Progenitor cell of endocrine pancreas (in vitro differentiated cells): Measurements from ENCODE around the gene CDC42. TPM values are rescaled to one million over a fixed set of nuclear protein-coding genes. Genes with fewer than 3 reads are reported as not detected.

Experiments
- DNase-seq: peaks from one replicate; pipeline ENCODE4 v3.0.0; 2021; ENCODE audit warnings: low spot score; ENCODE audit not compliant: unreplicated experiment
- H3K27ac Mint-ChIP-seq: 2 replicates; pipeline ENCODE4 v1.8.0; 2021; ENCODE audit warnings: mild to moderate bottlenecking, moderate library complexity, mixed read lengths
- H3K27me3 Mint-ChIP-seq: 2 replicates; pipeline ENCODE4 v1.8.0; 2021; ENCODE audit warnings: mixed read lengths
- H3K36me3 Mint-ChIP-seq: 2 replicates; pipeline ENCODE4 v1.8.0; 2022; ENCODE audit warnings: mixed read lengths; ENCODE audit not compliant: insufficient read depth
- H3K4me1 Mint-ChIP-seq: 2 replicates; pipeline ENCODE4 v1.8.0; 2021; ENCODE audit warnings: low read depth, mixed read lengths
- H3K4me3 Mint-ChIP-seq: 2 replicates; pipeline ENCODE4 v1.8.0; 2021; ENCODE audit warnings: low read depth, mild to moderate bottlenecking, moderate library complexity, mixed read lengths
- H3K9me3 Mint-ChIP-seq: 2 replicates; pipeline ENCODE4 v1.8.0; 2021; ENCODE audit warnings: low read depth, mixed read lengths
- total RNA-seq: library from RNA; stranded (reverse); gene quantifications from 2 replicates; pipeline ENCODE4 v1.2.1, GENCODE V29; 2021
- TF ChIP-seq, protein P1 (sequence below): fragments of 200-600 bp; sonication (generic); IDR thresholded peaks from one replicate; pipeline ENCODE4 v1.5.0; 2021; ENCODE audit warnings: antibody characterized with exemption, mild to moderate bottlenecking; ENCODE audit not compliant: unreplicated experiment

CDC42 gene
- total RNA-seq, 1 donor from 2014 or later: 288 TPM

DNA sequence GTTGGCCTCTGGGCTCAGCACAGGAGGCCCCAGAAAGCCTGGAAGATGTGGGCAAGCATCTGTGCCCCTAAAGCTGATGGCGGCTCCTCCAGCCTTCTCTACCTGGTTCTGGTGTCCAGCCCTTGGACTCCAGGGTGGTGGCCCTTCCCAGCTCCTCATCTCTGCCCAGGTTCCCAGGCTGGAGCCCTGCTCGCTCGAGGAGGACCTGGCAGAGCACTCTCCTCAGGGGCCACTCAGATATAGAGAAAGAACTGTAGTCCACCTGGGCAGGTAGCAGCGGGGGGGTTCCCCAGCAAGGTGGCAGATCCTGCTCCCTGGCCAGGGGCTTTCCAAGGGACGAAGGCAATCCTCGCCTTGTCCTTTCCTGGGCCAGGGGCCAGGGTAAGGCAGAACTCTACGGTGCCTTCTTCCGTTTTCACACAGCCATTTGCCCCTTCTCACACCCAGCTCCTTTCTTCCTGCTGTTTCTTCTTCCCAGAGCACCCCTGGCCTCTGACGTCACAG is 71.4 kb downstream of the CDC42 start:
- no peaks in the 10 kb centered on the region for H3K9me3 Mint-ChIP-seq
- H3K27me3 Mint-ChIP-seq: no peaks in the 10 kb centered on the region
- DNase-seq: no peak

DNA sequence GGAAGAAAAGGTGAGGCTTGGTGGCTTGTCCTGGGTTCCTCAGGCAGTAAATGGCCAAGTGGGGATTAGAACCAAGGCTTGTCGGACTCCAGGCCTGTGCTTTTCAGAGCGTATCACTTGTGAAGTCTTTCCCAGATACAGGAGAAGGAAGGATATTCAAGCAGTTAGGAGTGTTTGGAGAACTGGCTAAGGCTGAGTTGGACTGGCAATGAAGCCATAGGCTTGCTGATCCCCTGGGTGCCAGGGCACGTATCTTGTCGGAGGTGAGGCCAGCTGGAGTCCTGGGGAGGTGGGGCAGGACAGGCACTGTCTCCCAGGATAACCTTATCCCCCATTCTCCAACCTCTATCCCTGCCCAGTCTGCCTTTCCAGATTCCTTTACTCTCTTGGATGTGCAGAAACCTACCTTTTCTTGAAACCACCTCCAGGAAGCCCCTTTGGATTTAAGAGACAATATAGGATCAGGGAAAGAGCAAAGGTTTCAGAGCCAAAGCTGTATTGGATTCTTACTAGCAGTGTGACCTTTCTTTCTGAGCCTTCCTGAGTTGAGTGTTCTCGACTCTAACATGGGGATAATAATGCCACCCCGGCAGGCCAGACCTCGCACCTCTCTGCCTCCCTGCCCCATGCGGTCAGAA is 72.2 kb downstream of the CDC42 start:
- Mint-ChIP-seq H3K9me3 (no peaks in the 10 kb centered on the region), H3K36me3 (peaks cover 3% of the 10 kb centered on the region), H3K27ac (no peak overlapping the region), H3K4me1 (peaks cover 2% of the 10 kb centered on the region), H3K27me3 (peaks cover 2% of the 10 kb centered on the region), H3K4me3 (no peak overlapping the region)
- TF ChIP-seq, protein P1, sequence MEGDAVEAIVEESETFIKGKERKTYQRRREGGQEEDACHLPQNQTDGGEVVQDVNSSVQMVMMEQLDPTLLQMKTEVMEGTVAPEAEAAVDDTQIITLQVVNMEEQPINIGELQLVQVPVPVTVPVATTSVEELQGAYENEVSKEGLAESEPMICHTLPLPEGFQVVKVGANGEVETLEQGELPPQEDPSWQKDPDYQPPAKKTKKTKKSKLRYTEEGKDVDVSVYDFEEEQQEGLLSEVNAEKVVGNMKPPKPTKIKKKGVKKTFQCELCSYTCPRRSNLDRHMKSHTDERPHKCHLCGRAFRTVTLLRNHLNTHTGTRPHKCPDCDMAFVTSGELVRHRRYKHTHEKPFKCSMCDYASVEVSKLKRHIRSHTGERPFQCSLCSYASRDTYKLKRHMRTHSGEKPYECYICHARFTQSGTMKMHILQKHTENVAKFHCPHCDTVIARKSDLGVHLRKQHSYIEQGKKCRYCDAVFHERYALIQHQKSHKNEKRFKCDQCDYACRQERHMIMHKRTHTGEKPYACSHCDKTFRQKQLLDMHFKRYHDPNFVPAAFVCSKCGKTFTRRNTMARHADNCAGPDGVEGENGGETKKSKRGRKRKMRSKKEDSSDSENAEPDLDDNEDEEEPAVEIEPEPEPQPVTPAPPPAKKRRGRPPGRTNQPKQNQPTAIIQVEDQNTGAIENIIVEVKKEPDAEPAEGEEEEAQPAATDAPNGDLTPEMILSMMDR: no peak
- no peak for DNase-seq

More for the DNA sequence above, 71.4 kb downstream of the CDC42 start:
- peaks cover 2% of the 10 kb centered on the region for H3K4me1 Mint-ChIP-seq
- H3K27ac Mint-ChIP-seq: no peak overlapping the region
- TF ChIP-seq, protein P1: no peak
- H3K36me3 Mint-ChIP-seq: peaks cover 6% of the 10 kb centered on the region
- no peak overlapping the region for H3K4me3 Mint-ChIP-seq

DNA sequence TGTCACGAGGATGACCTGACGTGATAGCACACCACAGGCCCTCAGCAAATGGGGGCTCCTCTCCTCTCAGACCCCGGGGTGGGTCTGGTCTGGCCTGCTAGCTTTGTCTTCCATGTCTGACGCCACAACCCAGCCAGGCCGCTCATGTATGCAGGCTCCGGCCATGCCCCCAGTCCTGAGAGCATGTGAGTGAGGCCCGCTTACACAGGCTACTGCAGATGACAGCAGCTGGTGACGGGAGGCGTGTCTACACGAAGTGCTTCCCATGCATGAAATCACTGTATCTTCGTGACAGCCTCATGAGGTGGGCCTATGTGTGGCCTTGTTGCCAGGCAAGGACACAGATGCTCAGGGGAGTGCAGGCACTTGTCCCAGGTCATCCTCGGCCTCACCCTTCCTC is 74.0 kb downstream of the CDC42 start:
- H3K9me3 Mint-ChIP-seq: no peaks in the 10 kb centered on the region
- H3K27ac Mint-ChIP-seq: no peak overlapping the region

DNA sequence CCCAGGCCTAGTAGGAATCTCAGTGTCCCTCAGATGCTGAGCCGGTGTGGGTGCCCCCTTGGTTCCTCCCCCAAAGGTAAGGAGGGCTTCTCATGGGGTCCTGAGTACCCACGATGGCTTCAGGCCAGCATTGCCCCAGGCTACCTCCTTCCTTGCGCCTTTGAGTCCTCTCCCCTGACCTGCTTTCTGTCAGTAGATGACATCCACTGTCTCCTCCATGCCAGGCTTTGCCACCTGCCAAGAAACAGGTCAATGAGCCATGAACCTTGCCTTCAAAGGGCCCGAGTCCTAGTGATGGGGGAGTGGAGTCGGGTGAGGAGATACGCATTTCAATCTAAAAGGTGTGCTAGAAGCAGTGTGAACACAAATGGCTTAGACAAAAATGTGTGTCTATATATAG is 74.7 kb downstream of the CDC42 start:
- Mint-ChIP-seq H3K9me3 (no peaks in the 10 kb centered on the region), H3K4me1 (peaks cover 2% of the 10 kb centered on the region), H3K4me3 (no peak overlapping the region), H3K27ac (no peak overlapping the region), H3K27me3 (peaks cover 8% of the 10 kb centered on the region), H3K36me3 (no peaks in the 10 kb centered on the region)
- TF ChIP-seq, protein P1: no peak
- DNase-seq: no peak

More for the DNA sequence above, 74.0 kb downstream of the CDC42 start:
- TF ChIP-seq, protein P1: no peak
- no peak for DNase-seq
- Mint-ChIP-seq H3K27me3 (peaks cover 8% of the 10 kb centered on the region), H3K4me1 (peaks cover 2% of the 10 kb centered on the region), H3K36me3 (no peaks in the 10 kb centered on the region), H3K4me3 (no peak overlapping the region)

DNA sequence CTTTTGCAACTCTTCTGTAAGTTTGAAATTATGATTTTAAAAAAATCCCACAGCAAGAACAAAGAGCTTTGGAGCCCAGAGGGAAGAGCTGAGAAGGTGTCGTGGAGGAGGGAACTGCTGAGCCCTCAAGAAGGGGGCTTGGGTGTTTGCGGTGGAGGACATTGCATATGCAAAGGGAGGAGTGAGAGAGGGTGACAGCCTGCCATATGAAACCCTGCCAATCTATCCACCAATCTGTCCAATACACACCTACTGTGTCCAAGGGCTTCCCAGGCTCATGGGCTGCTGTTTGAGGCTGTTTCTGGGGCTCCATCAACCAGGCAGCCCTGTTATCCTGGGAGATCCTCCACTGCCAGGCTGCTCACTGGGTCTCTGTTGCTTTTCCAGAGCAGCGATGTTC is 75.2 kb downstream of the CDC42 start:
- Mint-ChIP-seq H3K9me3 (no peaks in the 10 kb centered on the region), H3K4me1 (no peaks in the 10 kb centered on the region), H3K27me3 (peaks cover 8% of the 10 kb centered on the region), H3K27ac (no peak overlapping the region), H3K4me3 (no peak overlapping the region), H3K36me3 (no peaks in the 10 kb centered on the region)
- no peak for DNase-seq
- TF ChIP-seq, protein P1: no peak
